Measurements from ENCODE around the gene TBC1D8. TPM values are rescaled to one million over a fixed set of nuclear protein-coding genes. Genes with fewer than 3 reads are reported as not detected.
A peak's percentile ranks its signal among the peaks of the same experiment; 100 is the strongest.

The TBC1D8 gene
- total and polyA plus RNA-seq, 2 of the 13 experiments (the other 11 are each of a cell fraction or from before 2014, with no cell fraction given): 45.1 to 95.4 TPM

DNA sequence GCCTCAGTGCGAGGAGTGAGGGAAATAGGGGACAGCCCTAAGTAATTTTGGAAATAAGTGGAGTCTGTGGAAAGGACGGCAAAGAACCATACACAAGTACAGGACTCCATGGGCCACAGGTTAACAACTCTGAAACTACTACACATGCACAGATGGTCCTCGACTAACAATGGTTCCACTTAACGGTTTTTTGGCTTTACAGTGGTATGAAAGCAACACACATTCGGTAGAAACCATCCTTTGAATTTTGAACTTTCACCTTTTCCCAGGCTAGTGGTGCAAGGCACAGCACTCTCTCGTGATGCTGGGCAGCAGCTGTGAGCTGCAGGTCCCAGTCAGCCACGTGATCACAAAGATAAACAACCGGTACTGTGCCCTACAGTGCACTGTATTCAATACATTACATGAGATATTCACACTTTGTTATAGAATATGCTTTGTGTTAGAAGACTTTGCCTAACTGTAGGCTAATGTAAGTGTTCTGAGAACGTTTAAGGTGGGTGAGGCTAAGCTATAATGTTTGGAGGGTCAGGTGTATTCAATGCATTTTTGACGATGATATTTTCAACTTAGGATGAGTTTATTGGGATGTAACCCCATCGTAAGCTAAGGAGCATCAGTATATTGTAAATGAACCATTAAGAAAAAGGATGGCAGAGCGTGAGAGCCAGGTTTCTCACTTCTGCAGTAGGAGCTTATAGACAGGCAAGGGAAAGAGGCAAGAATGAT is 44.6 kb downstream of the TBC1D8 start (continued):
- 0 out of 2 replicates have a peak, but pooled peaks have one; percentile 22 for TF ChIP-seq NFYC (CRISPR knock-in tag; IDR thresholded peaks at IDR 0.05)
- TF ChIP-seq, protein P1, sequence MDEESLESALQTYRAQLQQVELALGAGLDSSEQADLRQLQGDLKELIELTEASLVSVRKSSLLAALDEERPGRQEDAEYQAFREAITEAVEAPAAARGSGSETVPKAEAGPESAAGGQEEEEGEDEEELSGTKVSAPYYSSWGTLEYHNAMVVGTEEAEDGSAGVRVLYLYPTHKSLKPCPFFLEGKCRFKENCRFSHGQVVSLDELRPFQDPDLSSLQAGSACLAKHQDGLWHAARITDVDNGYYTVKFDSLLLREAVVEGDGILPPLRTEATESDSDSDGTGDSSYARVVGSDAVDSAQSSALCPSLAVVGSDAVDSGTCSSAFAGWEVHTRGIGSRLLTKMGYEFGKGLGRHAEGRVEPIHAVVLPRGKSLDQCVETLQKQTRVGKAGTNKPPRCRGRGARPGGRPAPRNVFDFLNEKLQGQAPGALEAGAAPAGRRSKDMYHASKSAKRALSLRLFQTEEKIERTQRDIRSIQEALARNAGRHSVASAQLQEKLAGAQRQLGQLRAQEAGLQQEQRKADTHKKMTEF (CRISPR knock-in tag; IDR thresholded peaks at IDR 0.05): peak; percentile 87
- TF ChIP-seq ZNF264 (CRISPR knock-in tag; IDR thresholded peaks at IDR 0.05): peak; percentile 60; the same call in 1 of the 2 replicates
- TF ChIP-seq ZNF598 (CRISPR knock-in tag; IDR thresholded peaks at IDR 0.05; ENCODE audit: borderline replicate concordance): peak; percentile 69; the same call in 1 of the 2 replicates
- TF ChIP-seq EED (CRISPR knock-in tag; IDR thresholded peaks at IDR 0.05): no peak
- TF ChIP-seq ZNF407 (CRISPR knock-in tag; IDR thresholded peaks at IDR 0.05; ENCODE audit: not compliant biosample characterization): no peak
- peak; percentile 94 for TF ChIP-seq FOXK2 (IDR thresholded peaks at IDR 0.05)
- TF ChIP-seq, protein P2, sequence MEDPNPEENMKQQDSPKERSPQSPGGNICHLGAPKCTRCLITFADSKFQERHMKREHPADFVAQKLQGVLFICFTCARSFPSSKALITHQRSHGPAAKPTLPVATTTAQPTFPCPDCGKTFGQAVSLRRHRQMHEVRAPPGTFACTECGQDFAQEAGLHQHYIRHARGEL (CRISPR knock-in tag; IDR thresholded peaks at IDR 0.05): no peak
- no peak for TF ChIP-seq AFF4 (CRISPR knock-in tag; IDR thresholded peaks at IDR 0.05)
- 0 out of 2 replicates have a peak, but pooled peaks have one; percentile 35 for TF ChIP-seq RFXANK (CRISPR knock-in tag; IDR thresholded peaks at IDR 0.05)
- no peak for TF ChIP-seq U2AF2 (IDR thresholded peaks at IDR 0.05; ENCODE audit: low read depth, low read length)
- TF ChIP-seq ZSCAN30 (CRISPR knock-in tag; IDR thresholded peaks at IDR 0.05): no peak
- TF ChIP-seq ZNF350 (CRISPR knock-in tag; IDR thresholded peaks at IDR 0.05; ENCODE audit: borderline replicate concordance, low read depth): peak; percentile 89

Measured in HepG2 (cell line).